B cell (primary cell): ENCODE results near the gene BRF1. TPM values are rescaled to one million over a fixed set of nuclear protein-coding genes. Genes with fewer than 3 reads are reported as not detected.

ENCODE experiments used
- ATAC-seq: fragments of 200-7000 bp; cut with Tn5 transposase; one replicate; pipeline ENCODE4 v1.10.0; 2021; ENCODE audit warnings: low read depth, mild to moderate bottlenecking, moderate number of reproducible peaks, moderate library complexity
- CTCF ChIA-PET: fragments of 350-600 bp; sonication (Branson Sonifier 250); formaldehyde crosslinking; loops from one replicate; lab custom pipeline; 2021; ENCODE audit warnings: antibody characterized with exemption, inconsistent platforms; lab: Charles Lee
- POLR2A ChIA-PET: fragments of 350-600 bp; sonication (Branson Sonifier 250); formaldehyde crosslinking; loops from one replicate; lab custom pipeline; 2021; ENCODE audit warnings: antibody characterized with exemption; lab: Charles Lee
- DNase-seq: peaks from one replicate; pipeline ENCODE4 v3.0.0; 2013
- H2AFZ ChIP-seq: 2 replicates; pipeline ENCODE4 v1.6.1; 2012; ENCODE audit warnings: mild to moderate bottlenecking, low read depth, low read length; ENCODE audit not compliant: insufficient read depth, poor library complexity, severe bottlenecking
- H3K27ac ChIP-seq, 2 donors: 1 replicate in 1 of 2; 2 replicates in 1 of 2; pipeline ENCODE4 v1.5.1; 2012 to 2013; ENCODE audit warnings: low read length in 2 of 2, mild to moderate bottlenecking in 2 of 2, moderate library complexity in 1 of 2
- H3K27me3 ChIP-seq, 4 experiments: fragments of 200-600 bp in 1 of 4; sonication (generic) in 1 of 4; replicated peaks in 1 of 4; 1 replicate in 2 of 4; 2 replicates in 2 of 4; pipeline versions ENCODE4 v1.6.1 to v1.7.0; 2013 to 2016; ENCODE audit warnings: low read length in 3 of 4, mild to moderate bottlenecking in 2 of 4, mixed read lengths in 1 of 4, moderate library complexity in 1 of 4; ENCODE audit not compliant: insufficient read depth in 4 of 4, control insufficient read depth in 3 of 4; ENCODE audit errors: control extremely low read depth in 1 of 4
- H3K36me3 ChIP-seq, 2 experiments: replicated peaks in 1 of 2; 1 replicate in 1 of 2; 2 replicates in 1 of 2; pipeline versions ENCODE4 v1.6.1 to v1.7.1; 2013; ENCODE audit warnings: low read length in 1 of 2; ENCODE audit not compliant: insufficient read depth in 2 of 2, control insufficient read depth in 1 of 2; ENCODE audit errors: control extremely low read depth in 1 of 2, extremely low read depth in 1 of 2
- H3K4me1 ChIP-seq, 2 donors: fragments of 200-600 bp in 1 of 2; sonication (generic) in 1 of 2; 1 replicate in 1 of 2; 2 replicates in 1 of 2; pipeline versions ENCODE4 v1.5.1 to v1.6.1; 2013 to 2017; ENCODE audit warnings: low read length in 2 of 2; ENCODE audit not compliant: control insufficient read depth in 2 of 2, insufficient read depth in 2 of 2
- H3K4me2 ChIP-seq: replicated peaks from 2 replicates; pipeline ENCODE3; 2012; ENCODE audit warnings: mild to moderate bottlenecking, low read depth, low read length; ENCODE audit not compliant: poor library complexity, severe bottlenecking
- H3K4me3 ChIP-seq, 5 experiments: fragments of 200-600 bp in 1 of 5; sonication (generic) in 1 of 5; 1 replicate in 3 of 5; 2 replicates in 2 of 5; pipeline versions ENCODE4 v1.5.1 to v1.7.0; 2011 to 2016; ENCODE audit warnings: low read length in 4 of 5, mild to moderate bottlenecking in 4 of 5, low read depth in 2 of 5, control low read depth in 1 of 5, moderate library complexity in 1 of 5; ENCODE audit not compliant: insufficient read depth in 1 of 5; ENCODE audit errors: control extremely low read depth in 1 of 5, extremely low read depth in 1 of 5
- H3K79me2 ChIP-seq: fragments of 200-600 bp; sonication (generic); one replicate; pipeline ENCODE4 v1.6.0; 2016; ENCODE audit warnings: low read length; ENCODE audit not compliant: control insufficient read depth, insufficient read depth
- H3K9ac ChIP-seq: fragments of 200-600 bp; sonication (generic); 2 replicates; pipeline ENCODE4 v1.6.1; 2017; ENCODE audit warnings: mild to moderate bottlenecking, low read length, moderate library complexity
- H3K9me3 ChIP-seq, 3 donors: one replicate each; pipeline versions ENCODE4 v1.6.1 to v1.7.1; 2013; ENCODE audit warnings: low read length in 2 of 3; ENCODE audit not compliant: control insufficient read depth in 2 of 3, insufficient read depth in 1 of 3; ENCODE audit errors: control extremely low read depth in 1 of 3
- H4K20me1 ChIP-seq: 2 replicates; pipeline ENCODE4 v1.6.0; 2012; ENCODE audit warnings: mild to moderate bottlenecking, low read length; ENCODE audit not compliant: insufficient read depth, control insufficient read depth, poor library complexity, severe bottlenecking
- H3K27ac Mint-ChIP-seq: one replicate; pipeline ENCODE4 v1.8.0; 2021; ENCODE audit warnings: mixed read lengths
- H3K27me3 Mint-ChIP-seq: one replicate; pipeline ENCODE4 v1.8.0; 2021; ENCODE audit warnings: mixed read lengths
- H3K4me1 Mint-ChIP-seq: one replicate; pipeline ENCODE4 v1.8.0; 2021; ENCODE audit warnings: mixed read lengths
- H3K4me3 Mint-ChIP-seq: one replicate; pipeline ENCODE4 v1.8.0; 2021; ENCODE audit warnings: mixed read lengths
- H3K9me3 Mint-ChIP-seq: one replicate; pipeline ENCODE4 v1.8.0; 2022; ENCODE audit warnings: mixed read lengths; ENCODE audit not compliant: insufficient read depth
- CTCF ChIP-seq: fragments of 200-600 bp; IDR thresholded peaks from one replicate; pipeline ENCODE4 v1.8.0; 2022; ENCODE audit warnings: antibody characterized with exemption, mild to moderate bottlenecking
- EZH2 ChIP-seq: IDR thresholded peaks from 2 replicates; pipeline ENCODE4 v1.6.1; 2012; ENCODE audit warnings: borderline replicate concordance, low read depth, mild to moderate bottlenecking, moderate library complexity, low read length; ENCODE audit not compliant: insufficient read depth, poor library complexity, severe bottlenecking
- WGBS: methylation state at CpG from one replicate; pipeline ENCODE4 v1.1.5; 2013; ENCODE audit warnings: missing lambda C conversion rate; ENCODE audit not compliant: insufficient coverage; 5-methylcytosine and 5-hydroxymethylcytosine counted together
- intact Hi-C: fragments of 100-400 bp; cut with micrococcal nuclease; formaldehyde crosslinking; loops from one replicate; pipeline ENCODE4 v1.10.0; 2022
- polyA plus RNA-seq: library from polyadenylated mRNA; depleted of rRNA; stranded (reverse); fragments of >200 nt; gene quantifications from 2 replicates; pipeline ENCODE4 v1.2.3, GENCODE V29; 2012
- total RNA-seq, 2 donors: library from RNA; stranded (reverse); fragments of 120-200 nt in 1 of 2; gene quantifications; 1 replicate in 1 of 2; 2 replicates in 1 of 2; pipeline versions ENCODE4 v1.2.3 to v1.2.4, GENCODE V29; 2013 to 2022

BRF1 gene
- total and polyA plus RNA-seq, 2 donors (not counting 1 experiment from before 2014, with no cell fraction given) = 24.5 to 55.8 TPM

DNA sequence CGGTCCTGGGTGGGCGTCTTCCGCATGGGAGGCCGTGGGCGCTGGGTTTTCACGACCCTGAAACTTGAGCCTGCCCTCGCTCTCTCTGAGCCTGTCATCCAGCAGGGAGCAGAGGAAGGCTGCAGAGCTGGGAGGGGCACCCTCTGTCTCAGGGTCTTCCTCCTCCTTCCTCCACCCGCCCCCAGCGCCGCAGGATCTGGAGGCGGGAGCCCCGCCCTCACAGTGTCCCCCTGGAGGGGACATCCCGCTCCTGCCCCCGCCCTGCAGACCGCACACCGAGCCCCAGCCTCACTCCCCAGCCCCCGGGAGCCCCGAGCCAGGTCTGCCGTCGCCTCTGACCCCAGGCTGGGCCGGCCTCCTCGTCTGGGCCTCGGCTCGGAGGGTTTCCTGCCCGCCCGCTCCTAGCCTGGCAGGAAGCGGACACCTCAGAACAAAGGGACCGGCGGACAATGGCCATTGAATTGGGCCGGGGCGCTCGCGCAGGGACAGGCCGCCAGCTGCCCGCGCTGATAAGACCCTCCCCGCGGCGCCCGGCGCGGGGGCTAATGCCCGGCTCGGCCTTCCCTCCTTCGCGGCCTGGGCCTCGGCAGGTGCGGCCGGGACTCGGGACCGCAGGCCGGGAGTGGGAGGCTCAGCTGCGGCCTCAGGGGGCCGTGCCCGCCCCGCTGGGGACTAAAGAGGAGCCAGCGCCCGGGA, 104.4 kb downstream of the BRF1 start:
- peaks cover 0 to 11% (median 0%) of the 10 kb centered on the region in 3 donors for H3K9me3 ChIP-seq
- Mint-ChIP-seq H3K27ac (no peak overlapping the region), H3K9me3 (no peaks in the 10 kb centered on the region), H3K4me1 (peaks cover 32% of the 10 kb centered on the region), H3K27me3 (peaks cover 41% of the 10 kb centered on the region), H3K4me3 (no peak overlapping the region)
- peak overlapping the region; percentile 23 for H3K9ac ChIP-seq
- DNase-seq (no peak), ATAC-seq (no peak)
- ChIA-PET POLR2A (no interaction called here), CTCF (no interaction called here)
- peak overlapping the region; percentile 68 for H3K4me2 ChIP-seq
- peak overlapping the region in 1 of 5 experiments; percentile 29 for H3K4me3 ChIP-seq
- H3K27me3 ChIP-seq = peaks cover 0 to 79% (median 30%) of the 10 kb centered on the region in 4 experiments
- H3K27ac ChIP-seq = no peak overlapping the region
- intact Hi-C loops = no loop called here
- peak overlapping the region; percentile 28 for H2AFZ ChIP-seq
- peaks cover 46 to 51% of the 10 kb centered on the region in 2 donors for H3K4me1 ChIP-seq
- no peaks in the 10 kb centered on the region for H3K36me3 ChIP-seq
- WGBS = 2% methylated on average over 57 of the region's 58 CpGs
- H4K20me1 ChIP-seq = no peaks in the 10 kb centered on the region
- TF ChIP-seq EZH2 = peak; percentile 16
- no peak for TF ChIP-seq CTCF
- no peaks in the 10 kb centered on the region for H3K79me2 ChIP-seq
